ENCODE measurements around the gene GEMIN8. TPM values are rescaled to one million over a fixed set of nuclear protein-coding genes. Genes with fewer than 3 reads are reported as not detected.

GEMIN8 gene
- total RNA-seq, 2 experiments from 2014 or later, result 10.2 to 11.1 TPM

DNA sequence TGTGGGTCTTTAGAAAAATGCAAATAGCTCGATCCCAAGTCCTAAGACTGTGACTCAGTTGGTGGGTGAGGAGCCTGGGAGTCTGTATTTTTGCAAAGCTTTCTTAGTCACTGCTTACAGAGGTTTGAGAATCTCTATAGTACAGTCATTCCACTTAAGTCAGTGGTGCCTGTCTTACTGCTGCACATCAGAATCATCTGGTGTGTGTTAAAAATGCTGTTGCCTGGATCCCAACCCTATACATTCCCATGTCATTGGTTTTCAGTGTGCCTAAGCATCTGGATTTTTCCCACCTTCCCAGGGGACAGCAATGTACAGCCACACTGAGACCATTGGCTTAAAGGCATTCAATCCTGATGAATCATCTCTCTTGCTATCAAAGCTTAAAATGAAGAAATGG is 21.0 kb upstream of the GEMIN8 start:
- H3K4me3 ChIP-seq (ENCODE audit: low read length), result no peak overlapping the region
- intact Hi-C loops (cut with DNase I, micrococcal nuclease), result no loop called here
- H3K27ac Mint-ChIP-seq, result no peak overlapping the region
- H3K36me3 ChIP-seq (ENCODE audit: insufficient read depth, low read length), result no peaks in the 10 kb centered on the region
- H3K4me1 ChIP-seq (ENCODE audit: insufficient read depth, low read length), result no peaks in the 10 kb centered on the region
- no peaks in the 10 kb centered on the region for H3K36me3 Mint-ChIP-seq (ENCODE audit: low read depth)
- POLR2A ChIA-PET, result no interaction called here
- CTCF ChIA-PET, result no interaction called here
- ATAC-seq (ENCODE audit: poor library complexity), result no peak
- no peak overlapping the region for H3K27ac ChIP-seq (ENCODE audit: low read depth in 1 of 2, low read length in 2 of 2)
- no peak overlapping the region for H3K4me3 Mint-ChIP-seq
- no peaks in the 10 kb centered on the region for H3K9me3 ChIP-seq (ENCODE audit: control insufficient read depth in 1 of 2, insufficient read depth in 1 of 2, low read length in 2 of 2)
- H3K4me1 Mint-ChIP-seq (ENCODE audit: low read depth), result no peaks in the 10 kb centered on the region
- no peak for DNase-seq
- TF ChIP-seq CTCF (IDR thresholded peaks at IDR 0.05), result no peak
- H3K27me3 Mint-ChIP-seq, result peaks cover 32% of the 10 kb centered on the region
- no peaks in the 10 kb centered on the region for H3K9me3 Mint-ChIP-seq
- peaks cover 0 to 10% of the 10 kb centered on the region in 2 experiments for H3K27me3 ChIP-seq (ENCODE audit: control insufficient read depth in 1 of 2, insufficient read depth in 2 of 2, low read length in 2 of 2)

DNA sequence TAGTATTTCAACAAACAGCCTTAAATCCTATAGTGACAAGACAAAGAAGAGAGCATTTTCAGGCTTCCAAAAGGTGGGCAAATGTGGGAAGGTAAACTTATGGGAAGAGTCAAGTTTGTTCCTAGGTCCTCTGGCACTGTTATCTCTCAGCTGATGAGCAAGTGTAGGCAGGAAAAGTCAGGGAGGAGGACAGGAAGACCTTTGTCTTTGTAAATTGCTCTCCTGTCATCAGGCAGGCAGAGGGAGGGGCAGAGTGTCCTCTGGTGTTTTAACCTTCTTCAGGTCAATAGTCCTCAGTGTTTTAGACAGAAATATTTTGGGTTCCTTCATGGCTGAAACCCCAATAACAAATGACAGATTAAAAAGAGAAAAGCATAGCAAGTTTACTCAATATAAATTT is 13.5 kb upstream of the GEMIN8 start:
- Histone ChIP-seq H3K27me3 (ENCODE audit: control insufficient read depth in 1 of 2, insufficient read depth in 2 of 2, low read length in 2 of 2) (peaks cover 0 to 6% of the 10 kb centered on the region in 2 experiments), H3K4me3 (ENCODE audit: low read length) (no peak overlapping the region), H3K36me3 (ENCODE audit: insufficient read depth, low read length) (no peaks in the 10 kb centered on the region), H3K4me1 (ENCODE audit: insufficient read depth, low read length) (no peaks in the 10 kb centered on the region), H3K9me3 (ENCODE audit: control insufficient read depth in 1 of 2, insufficient read depth in 1 of 2, low read length in 2 of 2) (no peaks in the 10 kb centered on the region), H3K27ac (ENCODE audit: low read depth in 1 of 2, low read length in 2 of 2) (no peak overlapping the region)
- Mint-ChIP-seq H3K36me3 (ENCODE audit: low read depth) (no peaks in the 10 kb centered on the region), H3K4me1 (ENCODE audit: low read depth) (no peaks in the 10 kb centered on the region), H3K27me3 (peaks cover 6% of the 10 kb centered on the region), H3K9me3 (no peaks in the 10 kb centered on the region), H3K27ac (no peak overlapping the region), H3K4me3 (no peak overlapping the region)
- intact Hi-C loops (cut with DNase I, micrococcal nuclease), result loop anchor here in 1 of 2 experiments (2.0 to 5.0 kb wide), 2 partner anchors 829 to 1198 kb away; partner anchors contain the start of genes FANCB and MOSPD2
- ChIA-PET POLR2A (no interaction called here), CTCF (no interaction called here)
- DNase-seq, result no peak
- no peak for ATAC-seq (ENCODE audit: poor library complexity)
- no peak for TF ChIP-seq CTCF (IDR thresholded peaks at IDR 0.05)

DNA sequence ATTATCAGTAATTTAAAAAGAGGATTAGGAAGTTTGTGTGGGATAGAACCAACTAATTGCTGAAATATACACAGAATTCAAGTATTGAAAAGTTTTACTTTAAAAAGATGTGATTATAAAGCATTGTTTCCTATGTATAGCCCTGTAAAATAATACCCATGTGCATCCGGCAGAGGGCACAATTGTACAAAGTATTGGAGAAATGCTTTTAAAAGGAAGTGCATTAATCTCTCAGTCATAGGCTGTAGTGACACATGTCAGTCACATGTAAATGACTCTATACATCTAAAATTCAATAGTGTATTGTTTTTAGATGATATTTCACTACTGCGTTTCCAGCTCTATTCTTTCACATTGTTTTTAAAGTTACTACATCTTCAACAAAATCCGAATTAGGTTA is 9.7 kb upstream of the GEMIN8 start:
- DNase-seq, result peak; percentile 23 to 79 (median 45)
- H3K27me3 Mint-ChIP-seq, result no peaks in the 10 kb centered on the region
- Histone ChIP-seq H3K9me3 (ENCODE audit: control insufficient read depth in 1 of 2, insufficient read depth in 1 of 2, low read length in 2 of 2) (no peaks in the 10 kb centered on the region), H3K4me1 (ENCODE audit: insufficient read depth, low read length) (no peaks in the 10 kb centered on the region), H3K4me3 (ENCODE audit: low read length) (no peak overlapping the region), H3K36me3 (ENCODE audit: insufficient read depth, low read length) (no peaks in the 10 kb centered on the region), H3K27me3 (ENCODE audit: control insufficient read depth in 1 of 2, insufficient read depth in 2 of 2, low read length in 2 of 2) (no peaks in the 10 kb centered on the region), H3K27ac (ENCODE audit: low read depth in 1 of 2, low read length in 2 of 2) (no peak overlapping the region)
- H3K4me3 Mint-ChIP-seq, result no peak overlapping the region
- no peak overlapping the region for H3K27ac Mint-ChIP-seq
- intact Hi-C loops (cut with DNase I, micrococcal nuclease), result loop anchor here (1.0 to 10.0 kb wide), 5 partner anchors 488 to 1295 kb away; partner anchors contain the start of genes GLRA2 (in 1 of the 2), PIGA (in 1 of the 2) and TMSB4X (in 1 of the 2)
- no peaks in the 10 kb centered on the region for H3K36me3 Mint-ChIP-seq (ENCODE audit: low read depth)
- peak; percentile 86 for ATAC-seq (ENCODE audit: poor library complexity)
- no peaks in the 10 kb centered on the region for H3K9me3 Mint-ChIP-seq
- ChIA-PET POLR2A (no interaction called here), CTCF (interaction anchor here (1.0 to 1.3 kb wide), 2 partner anchors 552 to 1204 kb away, joined by 3 read pairs; no protein-coding TSS in a partner anchor)
- no peaks in the 10 kb centered on the region for H3K4me1 Mint-ChIP-seq (ENCODE audit: low read depth)
- peak; percentile 62 for TF ChIP-seq CTCF (IDR thresholded peaks at IDR 0.05)

Measured in CD4-positive, alpha-beta T cell (primary cell).